Measurements from ENCODE around the gene PRODH2.
"Not testable (repeated sequence)": the region's sequence is repeated elsewhere in the genome, so short reads cannot be mapped to it uniquely, and the experiment has no call there.

PRODH2 gene

DNA sequence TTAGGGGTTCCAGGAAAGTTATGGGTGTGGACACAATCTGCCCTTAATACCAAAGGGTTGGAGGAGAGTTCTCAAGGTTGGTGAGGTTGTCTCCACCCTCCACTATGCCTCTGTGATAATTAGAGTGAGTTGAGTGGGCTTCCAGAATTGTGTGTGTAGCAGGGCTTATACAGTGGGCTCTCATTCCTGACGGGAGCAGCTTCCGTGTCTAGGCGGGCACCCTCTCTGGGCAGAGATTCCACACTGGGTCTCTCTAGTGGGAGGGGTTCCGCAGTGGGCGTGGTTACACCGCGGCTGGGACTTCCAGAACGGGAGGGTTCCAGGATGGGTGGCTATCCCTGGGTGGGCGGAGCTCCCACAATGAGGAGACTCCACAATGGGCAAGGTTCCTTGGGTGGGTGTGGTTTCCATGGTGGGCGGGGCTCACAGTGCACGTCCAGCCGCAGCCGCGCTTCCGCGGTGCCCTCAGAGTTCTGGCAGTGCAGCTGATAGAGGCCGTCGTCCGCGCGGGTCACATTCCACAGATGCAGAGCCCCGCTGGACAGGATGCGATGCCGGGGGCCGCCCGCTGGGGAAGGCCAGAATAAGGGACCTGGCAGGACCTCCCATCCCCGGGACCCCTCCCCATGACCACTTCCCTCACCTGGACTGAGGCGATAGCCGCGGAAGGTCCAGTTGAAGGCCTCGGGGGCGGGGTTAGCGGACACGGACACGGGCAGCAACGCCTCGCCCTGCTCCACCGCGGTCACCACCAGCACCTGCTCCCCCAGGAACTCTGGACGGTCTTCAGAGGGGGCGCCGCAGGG is 31.2 kb upstream of the PRODH2 start:
- peak; percentile 45 for DNase-seq (ENCODE audit: low spot score)

DNA sequence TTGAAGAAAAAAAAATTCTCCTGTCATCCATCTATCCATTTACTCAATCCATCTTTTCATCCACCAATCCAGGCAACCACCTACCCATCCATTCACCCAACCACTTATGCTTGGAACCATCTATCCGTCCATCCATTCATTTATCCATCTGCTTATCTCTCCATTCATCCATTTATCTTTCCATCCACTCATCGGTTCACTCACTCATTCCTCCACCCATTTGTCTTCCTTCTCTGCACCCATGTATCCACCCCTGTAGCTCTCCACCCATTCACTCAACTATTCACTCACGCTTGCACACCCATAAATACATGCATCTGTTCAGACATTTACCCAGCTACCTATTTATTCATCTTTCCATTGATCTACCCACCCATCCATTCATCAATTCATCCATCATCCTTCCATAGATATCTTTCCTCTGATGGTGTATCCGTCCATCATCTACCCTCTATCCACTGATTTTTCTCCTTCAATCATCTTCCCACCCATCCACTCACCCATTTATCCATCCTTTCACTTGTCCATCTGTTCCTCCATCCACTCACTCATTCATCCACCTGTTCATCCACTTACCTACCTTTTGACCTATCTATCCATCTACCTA is 30.1 kb upstream of the PRODH2 start:
- no peak for DNase-seq (ENCODE audit: low spot score)

GRCh38 chr19:35841961-35842595 is 29.4 kb upstream of the PRODH2 start:
- no peak for DNase-seq (ENCODE audit: low spot score)

DNA sequence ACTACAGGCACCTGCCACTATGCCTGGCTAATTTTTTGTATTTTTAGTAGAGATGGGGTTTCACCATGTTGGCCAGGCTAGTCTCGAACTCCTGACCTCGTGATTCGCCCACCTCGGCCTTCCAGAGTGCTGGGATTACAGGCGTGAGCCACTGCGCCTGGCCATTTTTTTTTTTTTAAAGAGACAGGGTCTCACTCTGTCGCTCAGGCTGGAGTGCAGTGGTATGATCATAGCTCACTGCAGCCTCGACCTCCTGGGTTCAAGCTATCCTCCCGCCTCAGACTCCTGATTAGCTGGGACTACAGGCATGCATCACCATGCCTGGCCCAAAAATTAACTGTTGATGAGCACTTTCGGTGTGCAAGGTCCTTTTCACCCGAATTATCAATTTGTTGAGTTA is 23.5 kb upstream of the PRODH2 start:
- not testable (repeated sequence) for DNase-seq (ENCODE audit: low spot score)

GRCh38 chr19:35833972-35834371 is 21.3 kb upstream of the PRODH2 start:
- DNase-seq (ENCODE audit: low spot score), result no peak

- no peak for DNase-seq (ENCODE audit: low spot score)
Measured at GRCh38 chr19:35832054-35832453, 19.4 kb upstream of the PRODH2 start.

GRCh38 chr19:35830986-35831385 is 18.3 kb upstream of the PRODH2 start:
- DNase-seq (ENCODE audit: low spot score), result no peak

GRCh38 chr19:35828692-35829301 is 16.2 kb upstream of the PRODH2 start:
- peak; percentile 84 for DNase-seq (ENCODE audit: low spot score)

GRCh38 chr19:35824150-35824549 is 11.5 kb upstream of the PRODH2 start:
- DNase-seq (ENCODE audit: low spot score), result no peak

DNA sequence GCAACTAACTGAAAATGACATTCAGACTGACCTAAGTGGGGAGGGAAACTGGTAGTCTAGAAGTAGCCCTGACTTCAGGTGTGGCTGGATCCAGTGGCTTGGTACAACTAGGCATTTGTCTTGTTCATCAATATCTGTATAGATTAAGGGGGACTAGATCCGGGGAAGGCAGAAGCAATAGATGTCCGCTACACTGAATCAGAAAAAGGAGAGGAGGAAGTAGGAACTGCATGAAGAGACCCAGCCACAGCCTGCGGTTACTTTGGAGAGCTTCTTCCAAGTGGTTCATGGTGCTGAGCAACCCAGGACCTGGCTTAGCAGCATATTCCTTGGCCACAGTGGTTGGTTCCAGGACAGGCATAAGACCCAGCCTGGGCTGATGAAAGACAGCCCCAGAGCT is 9.9 kb upstream of the PRODH2 start:
- no peak for DNase-seq (ENCODE audit: low spot score)

DNA sequence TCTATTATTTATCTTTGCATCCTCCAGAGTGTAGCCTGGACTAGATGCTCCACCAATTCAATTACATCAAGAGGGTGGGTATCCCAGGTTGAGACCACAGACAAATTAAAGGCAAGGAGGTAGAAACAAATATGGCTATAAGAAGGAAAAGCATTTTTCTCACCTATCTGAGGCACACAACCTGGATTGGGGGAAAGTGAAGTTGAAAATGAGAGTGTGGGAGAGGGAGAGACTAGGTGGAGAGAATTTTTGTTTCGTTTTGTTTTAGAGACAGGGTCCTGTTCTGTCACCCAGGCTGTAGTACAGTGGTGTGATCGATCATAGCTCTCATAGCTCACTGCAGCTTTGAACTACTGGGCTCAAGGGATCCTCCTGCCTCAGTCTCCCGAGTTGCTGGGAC is 5.8 kb upstream of the PRODH2 start:
- no peak for DNase-seq (ENCODE audit: low spot score)

GRCh38 chr19:35816846-35817245 is 4.2 kb upstream of the PRODH2 start:
- no peak for DNase-seq (ENCODE audit: low spot score)

- no peak for DNase-seq (ENCODE audit: low spot score)
Measured at GRCh38 chr19:35816262-35816661, 3.6 kb upstream of the PRODH2 start.

- DNase-seq (ENCODE audit: low spot score), result no peak
Measured at GRCh38 chr19:35813043-35813890, 622 bp upstream of the PRODH2 start.

- DNase-seq (ENCODE audit: low spot score), result no peak
Measured at GRCh38 chr19:35811317-35812219, 1.1 kb downstream of the PRODH2 start.

DNA sequence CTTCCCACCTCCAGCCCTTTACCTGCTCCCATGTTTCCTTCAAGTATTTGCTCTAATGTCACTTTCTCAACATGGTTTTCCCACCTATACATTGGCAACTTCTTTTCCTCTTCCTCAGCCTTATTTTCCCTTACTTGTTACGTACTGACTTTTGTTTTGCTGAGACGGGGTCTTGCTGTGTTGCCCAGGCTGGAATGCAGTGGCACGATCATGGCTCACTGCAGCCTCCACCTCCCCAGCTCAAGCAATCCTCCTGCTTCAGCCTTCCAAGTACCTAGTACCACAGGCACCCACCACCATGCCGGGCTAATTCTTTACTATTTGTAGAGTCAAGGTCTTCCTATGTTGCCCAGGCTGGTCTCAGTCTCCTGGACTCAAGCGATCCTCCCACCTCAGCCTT is 5.0 kb downstream of the PRODH2 start:
- no peak for DNase-seq (ENCODE audit: low spot score)

GRCh38 chr19:35806597-35806996 is 6.0 kb downstream of the PRODH2 start:
- DNase-seq (ENCODE audit: low spot score), result no peak

DNA sequence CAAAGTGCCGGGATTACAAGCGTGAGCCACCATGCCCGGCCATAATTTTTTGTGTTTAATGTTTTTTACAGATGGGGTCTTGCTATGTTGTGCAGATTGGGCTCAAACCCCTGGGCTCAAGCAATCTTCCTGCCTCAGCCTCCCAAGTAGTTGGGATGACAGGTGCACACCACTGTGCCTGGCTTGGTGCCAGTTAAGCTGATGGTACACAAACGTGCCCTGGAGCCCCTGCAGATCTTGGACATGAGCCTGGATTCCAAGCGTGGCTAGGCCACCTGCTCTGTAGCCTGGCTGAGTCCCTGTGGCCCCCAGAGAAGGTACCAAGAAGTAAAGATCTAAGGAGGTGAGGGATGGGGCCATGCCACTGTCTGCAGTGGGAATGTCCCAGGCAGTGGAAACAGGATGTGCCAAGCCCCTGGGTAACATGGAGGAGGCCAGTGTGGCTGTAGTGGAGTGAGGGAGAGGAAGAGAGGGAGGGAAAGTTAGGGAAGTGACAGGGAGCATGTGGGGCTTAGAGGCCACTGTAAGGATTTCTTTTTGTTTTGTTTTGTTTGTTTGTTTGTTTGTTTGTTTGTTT is 7.0 kb downstream of the PRODH2 start:
- DNase-seq (ENCODE audit: low spot score), result no peak

- DNase-seq (ENCODE audit: low spot score), result no peak
Measured at GRCh38 chr19:35801828-35802227, 10.8 kb downstream of the PRODH2 start.

GRCh38 chr19:35797663-35798062 is 15.0 kb downstream of the PRODH2 start:
- peak; percentile 56 for DNase-seq (ENCODE audit: low spot score)
